Middle frontal gyrus (tissue), 1 donor: ENCODE measurements around the gene KIN.
A peak's percentile ranks its signal among the peaks of the same experiment; 100 is the strongest.
"Not testable (repeated sequence)": the region's sequence is repeated elsewhere in the genome, so short reads cannot be mapped to it uniquely, and the experiment has no call there.

Experiments
- DNase-seq: peaks from one replicate; pipeline ENCODE4 v3.0.0-alpha.2; 2015; ENCODE audit warnings: low spot score; ENCODE audit errors: extremely low spot score

The KIN gene

GRCh38 chr10:7787857-7788638, at the start of gene KIN, which contains the start of gene ATP5F1C:
Gene KIN, minus strand, starts transcription at chr10:7787993. Its CDS starts 60 bp downstream, at chr10:7787933.
Gene ATP5F1C, plus strand, starts transcription at chr10:7788177. Its CDS starts 31 bp downstream, at chr10:7788208.
- peak; percentile 96 for DNase-seq

GRCh38 chr10:7836571-7836970, 48.8 kb upstream of the KIN start:
- DNase-seq, result no peak

GRCh38 chr10:7834262-7834661, 46.5 kb upstream of the KIN start:
- no peak for DNase-seq

GRCh38 chr10:7833210-7833609, 45.4 kb upstream of the KIN start:
- no peak for DNase-seq

GRCh38 chr10:7832060-7832459, 44.3 kb upstream of the KIN start:
- DNase-seq, result no peak

GRCh38 chr10:7829289-7829834, 41.6 kb upstream of the KIN start:
- no peak for DNase-seq

- DNase-seq, result no peak
Observed at GRCh38 chr10:7826971-7827370, 39.2 kb upstream of the KIN start.

GRCh38 chr10:7824251-7824650, 36.5 kb upstream of the KIN start:
- no peak for DNase-seq

- peak; percentile 52 for DNase-seq
Observed at GRCh38 chr10:7819121-7819460, 31.3 kb upstream of the KIN start.

GRCh38 chr10:7818295-7819120, 30.7 kb upstream of the KIN start, which contains the start of gene TAF3:
Gene TAF3, plus strand, starts transcription at chr10:7818505. Its CDS starts 205 bp downstream, at chr10:7818710.
- peak; percentile 86 for DNase-seq

GRCh38 chr10:7817984-7818294, 30.1 kb upstream of the KIN start:
- no peak for DNase-seq

GRCh38 chr10:7817576-7817975, 29.8 kb upstream of the KIN start:
- no peak for DNase-seq

GRCh38 chr10:7813481-7813880, 25.7 kb upstream of the KIN start:
- no peak for DNase-seq

- DNase-seq, result not testable (repeated sequence)
Observed at GRCh38 chr10:7811743-7812142, 23.9 kb upstream of the KIN start.

- no peak for DNase-seq
Observed at GRCh38 chr10:7811000-7811399, 23.2 kb upstream of the KIN start.

GRCh38 chr10:7810443-7810842, 22.6 kb upstream of the KIN start:
- no peak for DNase-seq

- DNase-seq, result no peak
Observed at GRCh38 chr10:7808686-7809267, 21.0 kb upstream of the KIN start.

GRCh38 chr10:7804741-7805140, 16.9 kb upstream of the KIN start:
- DNase-seq, result no peak

GRCh38 chr10:7804216-7804615, 16.4 kb upstream of the KIN start:
- DNase-seq, result no peak

- no peak for DNase-seq
Observed at GRCh38 chr10:7802606-7803005, 14.8 kb upstream of the KIN start.

GRCh38 chr10:7797582-7797981, 9.8 kb upstream of the KIN start:
- DNase-seq, result no peak

GRCh38 chr10:7795605-7796004, 7.8 kb upstream of the KIN start:
- no peak for DNase-seq
